HG03442 (cell line): Measurements from ENCODE around the gene PRICKLE4.
"Not testable (repeated sequence)": the region's sequence is repeated elsewhere in the genome, so short reads cannot be mapped to it uniquely, and the experiment has no call there.

Source experiments
- ATAC-seq: cut with Tn5 transposase; IDR thresholded peaks from one replicate; pipeline ENCODE4 v1.9.1; 2021; ENCODE audit warnings: mild to moderate bottlenecking, moderate library complexity; ENCODE audit not compliant: unreplicated experiment

Gene PRICKLE4

GRCh38 chr6:41744236-41744787, 36.3 kb upstream of the PRICKLE4 start:
- ATAC-seq: no peak

DNA sequence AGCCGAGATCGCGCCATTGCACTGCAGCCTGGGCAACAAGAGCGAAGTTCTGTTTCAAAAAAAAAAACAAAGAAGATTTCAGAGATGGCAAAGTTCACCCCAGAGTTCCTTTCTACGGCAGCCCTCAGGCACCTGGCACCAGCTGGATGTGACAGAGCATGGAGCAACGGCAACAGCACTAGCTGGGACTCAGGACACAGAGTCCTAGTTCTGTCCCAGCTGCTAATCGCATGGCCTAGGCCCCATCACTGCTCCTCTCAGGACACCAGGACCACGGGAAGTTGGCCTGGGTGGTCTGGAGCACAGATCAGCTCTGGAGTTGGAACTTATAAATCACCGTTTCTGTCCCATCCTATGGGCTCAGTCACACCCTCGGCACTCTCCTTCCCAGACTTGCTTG, 34.5 kb upstream of the PRICKLE4 start:
- ATAC-seq: no peak

DNA sequence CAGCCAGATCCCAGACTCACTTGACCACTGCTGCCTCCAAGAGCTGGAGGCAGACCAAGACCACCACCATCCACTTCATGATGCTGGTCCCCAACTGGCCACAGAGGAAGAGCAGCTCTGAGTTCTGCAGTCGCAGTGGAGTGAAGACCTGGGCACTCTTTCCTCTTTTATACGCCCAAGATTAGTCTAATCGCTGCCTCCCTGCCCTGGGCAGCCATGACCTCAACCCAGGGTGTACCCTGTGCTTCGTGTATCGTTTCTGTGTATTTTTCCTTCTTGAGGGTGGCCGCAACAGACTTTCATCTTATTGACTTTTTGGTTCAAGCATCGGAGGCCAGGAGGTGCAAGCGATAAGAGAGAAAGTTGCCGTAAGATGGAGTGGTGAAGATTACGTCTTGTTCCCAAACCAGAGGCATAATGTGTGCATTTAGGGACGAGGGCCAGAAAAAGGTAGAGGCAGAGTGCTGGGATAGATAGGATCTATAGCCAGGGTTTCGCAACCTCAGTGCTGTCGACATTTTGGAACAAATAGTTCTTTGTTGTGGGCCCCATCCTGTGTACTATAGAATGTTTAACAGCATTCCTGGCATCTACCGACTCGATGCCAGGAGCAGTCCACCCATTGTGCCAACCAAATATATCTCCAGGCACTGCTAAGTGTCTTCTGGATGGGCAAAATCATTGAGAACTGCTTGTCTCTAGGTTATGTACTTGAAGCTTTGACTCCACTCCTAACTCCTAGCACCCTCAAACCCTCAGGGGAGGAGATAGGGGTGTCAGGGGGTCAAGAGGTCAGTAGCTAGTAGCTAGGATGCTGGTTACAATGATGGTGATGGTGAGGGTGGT, 33.1 kb upstream of the PRICKLE4 start, which contains the start of gene PGC:
PGC (minus strand) TSS at position 142 of the 846 bp plus-strand sequence; CDS start at position 79, 63 bp downstream.
- ATAC-seq: no peak

DNA sequence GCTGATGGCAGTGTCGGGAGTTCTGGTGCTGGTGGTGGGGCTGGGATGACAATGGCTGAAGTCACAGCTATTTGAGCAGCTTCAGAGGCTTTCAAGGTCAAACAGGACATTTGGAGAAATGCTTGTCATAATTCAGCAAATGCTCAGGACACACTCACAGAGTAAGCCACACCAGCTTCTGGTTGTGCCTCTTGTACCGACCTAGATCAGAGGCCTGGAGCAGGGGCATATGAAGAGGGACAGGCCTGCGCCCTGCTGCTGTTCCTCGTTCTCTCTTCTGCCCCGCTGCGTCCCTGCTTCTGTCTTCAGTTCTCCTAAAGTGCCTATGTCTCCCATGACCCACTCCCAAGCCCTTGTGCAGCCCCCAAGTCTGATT, 32.5 kb upstream of the PRICKLE4 start:
- no peak for ATAC-seq

DNA sequence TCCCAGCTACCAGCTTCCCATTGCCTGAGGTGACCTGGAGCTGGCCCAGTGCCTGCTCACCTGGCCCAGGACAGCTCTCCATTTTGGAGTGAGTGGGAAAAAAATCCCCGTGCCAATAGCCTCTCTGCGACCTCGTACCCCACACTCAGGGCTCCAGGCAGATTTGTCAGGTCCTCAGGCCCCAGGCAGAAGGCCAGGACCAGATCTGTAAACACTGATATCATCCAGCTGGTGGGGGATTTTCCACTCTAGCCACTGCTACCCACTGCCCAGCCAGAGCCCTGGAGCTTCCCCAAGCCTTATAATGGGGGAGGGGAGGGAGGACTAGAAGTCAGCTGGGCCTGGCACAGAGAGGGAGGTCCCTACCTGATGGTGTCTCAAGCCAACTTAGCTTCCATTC, 32.0 kb upstream of the PRICKLE4 start:
- ATAC-seq: no peak

DNA sequence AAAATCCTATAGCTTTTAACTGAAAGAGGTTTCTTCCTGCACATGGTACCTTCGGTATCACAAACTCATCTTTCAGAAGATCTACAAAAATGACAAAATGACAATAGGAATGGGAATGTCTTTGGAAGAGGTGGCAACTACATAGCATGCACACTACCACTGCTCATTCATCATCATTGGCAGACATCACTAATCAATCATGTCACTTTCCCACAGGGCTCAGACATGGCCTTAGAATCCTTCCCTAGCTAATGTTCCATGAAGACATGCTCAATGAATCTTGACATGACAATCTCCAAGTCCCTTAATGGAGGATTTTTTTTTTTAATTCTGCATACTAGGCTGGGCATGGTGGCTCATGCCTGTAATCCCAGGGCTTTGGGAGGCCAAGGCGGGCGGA, 30.2 kb upstream of the PRICKLE4 start:
- ATAC-seq: no peak

DNA sequence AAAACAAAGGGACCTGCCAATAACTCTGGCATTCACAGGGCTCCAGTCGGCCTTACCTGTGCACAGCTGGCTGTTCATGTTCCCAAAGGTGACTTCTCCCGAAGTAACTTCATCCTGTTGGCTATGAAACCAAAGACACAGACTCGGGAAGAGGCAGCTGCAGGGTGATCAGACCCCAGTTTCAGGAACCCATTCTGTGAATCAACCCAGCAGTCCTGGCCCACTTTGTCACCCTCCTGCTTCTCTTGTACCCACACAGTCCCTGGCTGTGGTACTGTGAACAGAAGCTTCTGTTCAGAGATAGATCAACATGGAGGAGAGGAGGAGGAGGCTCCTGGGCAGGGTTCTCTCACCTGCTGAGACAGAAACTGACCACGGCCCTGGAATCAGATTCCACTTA, 24.7 kb upstream of the PRICKLE4 start:
- no peak for ATAC-seq

DNA sequence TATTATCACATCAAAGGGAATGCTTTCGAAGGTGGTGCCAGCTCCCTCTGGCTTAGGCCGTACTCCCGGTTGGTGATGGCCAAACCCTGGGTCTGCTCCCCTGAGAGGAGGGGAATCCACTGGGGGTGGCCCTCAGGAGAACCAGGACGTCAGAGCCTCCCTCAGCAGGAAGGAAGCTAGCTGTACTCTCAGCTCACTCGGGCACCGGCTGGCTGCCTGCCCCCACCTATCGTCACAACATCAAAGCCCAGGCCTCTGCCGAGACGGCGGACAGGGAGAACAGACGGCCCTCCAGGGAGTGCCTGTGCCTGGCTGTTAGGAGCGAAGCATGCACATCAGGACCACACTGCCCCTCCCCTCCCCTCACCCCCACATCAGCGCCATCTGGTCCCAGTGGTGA, 24.2 kb upstream of the PRICKLE4 start:
- ATAC-seq: no peak

DNA sequence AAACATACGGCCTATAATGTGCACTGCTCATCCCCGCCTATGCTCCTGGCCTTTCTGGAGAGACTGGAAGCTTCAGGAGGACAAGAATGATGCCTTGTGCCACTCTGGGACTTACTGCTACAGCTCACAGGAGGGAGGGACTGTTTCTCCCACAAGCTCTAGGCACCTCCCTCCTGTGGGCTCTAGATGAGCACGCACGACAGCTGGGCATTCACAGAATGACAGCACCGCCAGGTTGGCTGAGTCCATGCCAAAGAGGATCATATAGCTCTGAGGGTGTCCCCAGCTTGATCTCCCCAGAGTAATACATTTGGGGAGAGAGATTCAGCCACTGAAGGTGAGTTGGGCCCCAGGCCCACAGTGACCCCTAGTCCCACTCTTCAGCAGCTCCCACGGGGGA, 23.3 kb upstream of the PRICKLE4 start:
- no peak for ATAC-seq

DNA sequence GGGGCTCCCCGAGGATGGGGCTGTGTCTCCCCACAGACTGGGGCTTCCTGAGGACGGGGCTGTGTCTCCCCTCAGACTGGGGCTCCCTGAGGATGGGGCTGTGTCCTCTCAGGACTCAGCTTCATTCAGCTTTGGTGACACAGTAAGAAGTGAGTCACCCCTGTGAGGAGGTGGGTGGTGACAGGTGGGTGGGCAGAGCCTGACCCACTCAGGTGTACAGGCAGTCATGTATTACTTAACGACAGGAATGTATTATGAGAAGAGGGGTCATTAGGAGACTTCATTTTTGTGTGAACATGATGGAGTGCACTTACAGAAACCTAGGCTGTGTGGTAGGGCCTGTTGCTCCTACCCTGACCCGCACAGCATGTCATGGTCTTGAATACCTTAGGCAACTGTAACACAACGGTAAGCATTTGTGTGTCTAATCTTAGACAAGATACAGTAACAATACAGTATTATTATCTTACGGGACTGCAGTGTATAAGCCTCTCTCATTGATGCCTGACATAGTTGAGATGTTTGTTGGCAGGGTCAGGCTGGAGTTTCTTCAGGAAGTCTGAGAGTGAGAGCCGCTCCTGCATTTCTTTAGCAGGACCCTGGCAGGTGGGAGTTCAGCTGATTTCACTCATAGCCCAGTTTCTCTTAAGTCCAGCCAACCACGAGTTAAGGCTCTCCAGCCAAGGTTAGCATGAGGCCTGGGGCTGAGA, 22.5 kb upstream of the PRICKLE4 start:
- ATAC-seq: no peak

DNA sequence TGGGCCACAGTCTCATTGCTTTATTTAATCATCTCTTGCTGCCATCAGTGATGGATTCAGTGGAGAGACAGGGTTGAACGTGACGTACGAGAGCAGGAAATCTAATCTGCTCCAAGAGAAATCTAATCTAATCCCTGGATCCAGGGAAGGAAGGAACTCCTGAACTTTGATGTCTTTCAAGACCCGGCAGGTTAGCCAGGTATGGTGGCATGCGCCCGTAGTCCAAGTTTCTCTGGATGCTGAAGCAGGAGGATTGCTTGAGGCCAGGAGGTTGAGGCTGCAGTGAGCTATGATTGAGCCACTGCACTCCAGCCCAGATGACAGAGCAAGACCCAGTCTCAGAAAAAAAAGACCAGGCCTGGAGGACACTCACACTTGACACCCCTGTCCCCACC, 21.9 kb upstream of the PRICKLE4 start:
- ATAC-seq: no peak

DNA sequence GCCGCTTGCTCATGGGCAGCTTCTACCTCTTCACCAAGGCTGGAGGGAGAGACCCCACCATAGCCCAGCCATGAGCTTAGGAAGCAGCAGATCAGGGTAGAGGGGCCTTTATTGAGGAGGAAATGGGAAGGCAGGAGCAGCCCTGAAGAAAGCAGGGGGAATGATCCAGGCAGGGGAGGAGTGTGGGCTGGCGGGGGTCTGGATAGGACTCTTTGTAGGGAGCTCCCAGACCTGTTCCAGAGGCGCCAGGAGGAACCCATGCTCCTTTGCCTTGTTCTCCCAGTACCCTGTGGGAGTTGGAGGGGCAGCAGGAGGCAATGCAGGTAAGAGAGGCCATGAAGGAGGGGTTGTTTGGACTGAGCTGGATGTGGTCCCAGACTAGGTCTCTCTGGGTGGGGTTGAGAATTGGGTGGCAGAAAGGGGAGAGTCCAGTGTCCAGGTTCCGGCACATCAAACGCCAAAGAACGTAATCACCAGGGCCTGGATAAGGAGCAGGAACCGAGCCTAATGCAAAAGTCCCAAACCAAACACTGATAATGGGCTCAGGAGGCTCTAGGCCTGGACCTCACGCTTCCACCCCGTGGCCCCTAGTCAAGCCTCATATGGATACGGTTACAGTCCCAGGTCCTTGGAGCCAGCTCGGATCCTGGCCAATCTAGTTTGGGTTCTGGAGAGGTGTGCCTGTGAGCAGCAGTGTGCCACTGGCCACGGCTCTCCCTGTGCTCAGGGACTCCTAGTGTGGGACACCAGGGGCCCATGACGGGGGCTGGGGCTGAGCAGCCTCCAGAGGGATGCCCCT, 21.3 kb upstream of the PRICKLE4 start:
- ATAC-seq: no peak

GRCh38 chr6:41759905-41760579, 20.5 kb upstream of the PRICKLE4 start:
- no peak for ATAC-seq

GRCh38 chr6:41763470-41763869, 17.1 kb upstream of the PRICKLE4 start:
- ATAC-seq: no peak

GRCh38 chr6:41766043-41766664, 14.4 kb upstream of the PRICKLE4 start:
- ATAC-seq: not testable (repeated sequence)

- no peak for ATAC-seq
Measured at GRCh38 chr6:41767112-41767833, 13.3 kb upstream of the PRICKLE4 start.

DNA sequence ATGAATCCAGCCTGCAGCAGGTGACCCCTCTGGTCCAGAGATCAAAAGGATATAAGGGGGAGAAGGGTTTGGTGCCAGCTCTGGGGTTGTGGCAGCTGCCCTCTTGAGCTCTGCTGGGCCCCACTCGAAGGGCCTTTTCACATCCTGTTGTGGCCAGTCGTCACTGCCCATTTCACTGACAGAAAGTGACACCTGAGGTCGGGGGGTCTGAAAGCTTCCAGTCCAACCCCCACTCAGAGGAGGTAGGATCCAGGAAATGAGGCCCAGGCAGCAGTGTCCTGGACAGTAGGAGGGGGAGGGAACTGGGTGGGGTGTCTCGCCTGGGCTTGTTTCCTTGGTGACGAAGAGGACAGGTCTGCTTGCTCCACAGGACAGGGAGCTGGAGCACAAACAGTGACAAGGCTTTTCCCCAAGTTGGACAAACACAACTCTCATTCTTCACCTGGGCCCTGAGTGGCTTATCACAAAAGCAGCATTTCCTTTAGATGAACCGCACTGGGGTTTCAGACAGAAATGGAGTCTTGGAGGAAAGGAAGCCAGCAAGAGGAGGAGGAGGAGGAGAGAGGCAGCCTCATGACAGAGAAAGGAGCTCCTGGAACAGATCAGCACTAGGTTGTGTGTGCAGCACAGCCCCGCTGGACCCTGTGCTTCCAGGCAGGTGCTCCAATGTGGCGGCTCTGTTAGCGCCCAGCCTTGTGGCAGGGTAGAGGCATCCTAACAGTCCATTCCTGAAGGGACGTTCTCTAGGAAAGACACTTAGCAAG, 11.9 kb upstream of the PRICKLE4 start:
- ATAC-seq: no peak

DNA sequence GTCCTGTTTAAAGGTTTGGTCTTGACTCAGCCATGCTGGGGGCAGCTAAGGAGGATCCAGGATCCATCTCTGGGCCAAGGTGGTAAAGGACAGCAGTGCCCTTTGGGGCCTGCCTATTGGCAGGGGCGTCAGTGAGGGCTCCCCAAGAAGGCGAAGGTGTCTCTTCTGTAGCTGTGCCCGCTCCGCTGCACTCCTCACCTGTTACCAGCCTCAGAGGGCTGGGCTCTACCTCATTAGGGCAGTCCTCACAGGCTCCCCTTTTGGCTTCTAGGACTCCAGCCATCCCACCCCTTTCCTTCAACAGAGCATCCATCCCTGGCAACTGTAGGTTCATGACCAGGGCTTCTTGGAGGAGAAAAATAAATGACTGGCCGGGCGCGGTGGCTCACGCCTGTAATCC, 11.2 kb upstream of the PRICKLE4 start:
- no peak for ATAC-seq
